HepG2 (cell line): ENCODE results near the gene GSX1. TPM values are rescaled to one million over a fixed set of nuclear protein-coding genes. Genes with fewer than 3 reads are reported as not detected.

Experiments
- EP300 ChIP-seq, 3 experiments: sonication (generic) in 1 of 3; formaldehyde crosslinking in 1 of 3; IDR thresholded peaks; 2 replicates each; pipeline versions ENCODE4 v1.5.1 to v1.6.1; 2011 to 2020; ENCODE audit warnings: low read depth in 2 of 3, low read length in 2 of 3, borderline replicate concordance in 1 of 3, improper control_type of control experiment in 1 of 3, mild to moderate bottlenecking in 1 of 3, missing genetic modification reagents in 1 of 3, moderate library complexity in 1 of 3
- NBN ChIP-seq: fragments of 450-650 bp; conservative IDR thresholded peaks from 2 replicates; pipeline ENCODE4 v1.6.1; 2017
- NCOR1 ChIP-seq: fragments of 200-600 bp; sonication (generic); IDR thresholded peaks from 2 replicates; pipeline ENCODE4 v1.7.0; 2017; ENCODE audit warnings: antibody characterized with exemption, low read length, borderline replicate concordance
- PITX1 ChIP-seq: sonication (generic); formaldehyde crosslinking; IDR thresholded peaks from 2 replicates; pipeline ENCODE4 v1.5.1; 2020; ENCODE audit warnings: mild to moderate bottlenecking, missing genetic modification reagents
- SMAD9 ChIP-seq: sonication (generic); formaldehyde crosslinking; IDR thresholded peaks from 2 replicates; pipeline ENCODE4 v1.5.1; 2020; ENCODE audit warnings: mild to moderate bottlenecking, missing genetic modification reagents
- SMARCE1 ChIP-seq: fragments of 450-650 bp; IDR thresholded peaks from 2 replicates; pipeline ENCODE4 v1.6.1; 2017; ENCODE audit warnings: borderline replicate concordance
- ZNF251 ChIP-seq: sonication (generic); formaldehyde crosslinking; IDR thresholded peaks from 2 replicates; pipeline ENCODE4 v1.9.0; 2021; ENCODE audit warnings: mild to moderate bottlenecking, missing genetic modification reagents
- ZNF546 ChIP-seq: sonication (generic); formaldehyde crosslinking; conservative IDR thresholded peaks from 2 replicates; pipeline ENCODE4 v1.8.1; 2023; ENCODE audit warnings: mild to moderate bottlenecking, missing genetic modification reagents
- polyA plus RNA-seq, 8 experiments: library from polyadenylated mRNA; depleted of rRNA in 3 of 8; stranded (reverse) in 7 of 8; unstranded in 1 of 8; fragments of >200 nt; fragmentation: Illumina TruSeq in 4 of 8; extraction: Trizol in 4 of 8; gene quantifications; 2 replicates each; pipeline versions ENCODE4 v1.2.1 to v1.2.3, GENCODE V29; 2011 to 2016; ENCODE audit warnings: low read depth in 4 of 8, missing spikeins in 1 of 8, mixed read lengths in 1 of 8; ENCODE audit not compliant: insufficient read depth in 1 of 8
- total RNA-seq, 5 experiments: library from RNA; depleted of rRNA; stranded (reverse); fragments of >200 nt; fragmentation: Illumina TruSeq; extraction: Trizol; gene quantifications; 2 replicates each; pipeline ENCODE4 v1.2.3, GENCODE V29; 2016; ENCODE audit warnings: low read depth in 1 of 5
- TF ChIP-seq, protein P1 (sequence below): sonication (generic); formaldehyde crosslinking; IDR thresholded peaks from 2 replicates; pipeline ENCODE4 v1.5.1; 2020; ENCODE audit warnings: mild to moderate bottlenecking, missing genetic modification reagents, moderate library complexity
- TF ChIP-seq, protein P2 (sequence below): sonication (generic); formaldehyde crosslinking; IDR thresholded peaks from 2 replicates; pipeline ENCODE4 v1.5.0; 2020; ENCODE audit warnings: mild to moderate bottlenecking, missing genetic modification reagents, borderline replicate concordance
- TF ChIP-seq, protein P3 (sequence below): sonication (generic); formaldehyde crosslinking; IDR thresholded peaks from 2 replicates; pipeline ENCODE4 v1.4.0; 2020; ENCODE audit warnings: low read depth, mild to moderate bottlenecking, missing genetic modification reagents

The GSX1 gene
- total and polyA plus RNA-seq, 2 of the 13 experiments (the other 11 are each of a cell fraction or from before 2014, with no cell fraction given): not detected

DNA sequence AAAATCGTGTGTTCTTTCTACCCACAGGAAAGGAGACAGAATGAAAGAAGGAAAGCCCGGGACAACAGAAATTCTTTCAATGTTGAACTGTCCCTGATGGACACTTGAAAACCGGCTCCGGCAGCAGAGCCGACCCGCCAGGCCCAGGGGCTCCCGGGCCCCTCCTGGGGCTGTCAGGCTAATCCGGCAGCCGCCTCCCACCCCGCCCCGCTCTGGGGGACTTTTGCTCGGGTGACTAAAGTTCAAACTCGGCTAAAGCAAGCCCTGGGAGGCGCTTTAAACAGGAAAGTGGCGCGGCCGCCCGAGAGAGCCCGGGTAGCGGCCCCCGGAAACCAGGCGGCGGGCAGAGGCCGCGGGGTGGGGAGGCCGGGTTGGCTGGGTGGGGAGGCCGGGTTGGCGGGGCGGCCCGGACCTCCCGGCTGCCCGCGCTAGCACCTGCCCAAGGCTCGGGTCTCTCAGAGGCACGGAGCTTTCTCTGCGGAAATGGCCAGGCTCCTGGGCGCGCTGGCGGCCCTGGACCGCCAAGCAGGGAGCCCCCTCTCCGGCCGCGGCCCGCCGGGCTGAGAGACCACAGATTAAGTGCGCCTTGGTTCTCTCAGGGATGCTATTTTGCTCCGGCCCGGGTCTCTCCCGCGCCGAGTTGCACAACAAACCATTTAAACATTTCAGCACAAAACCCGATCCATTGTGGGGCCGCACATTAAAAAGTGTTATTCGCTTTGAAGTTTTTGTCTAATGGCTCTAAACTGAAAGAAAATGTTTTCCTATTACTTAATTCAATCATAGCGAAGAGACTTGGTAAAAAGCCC lies 2.6 kb upstream of the GSX1 start (continued):
- TF ChIP-seq SMARCE1 (no peak), NCOR1 (peak; percentile 64; the same call in 1 of the 2 replicates), ZNF251 (CRISPR knock-in tag) (no peak), SMAD9 (CRISPR knock-in tag) (no peak), EP300 (IDR thresholded peaks at IDR 0.05; ENCODE audit: low read depth in 2 of 2, low read length in 2 of 2) (peak in 1 of 2 experiments; percentile 17; a peak in 1 of 4 replicates), EP300 (CRISPR knock-in tag; IDR thresholded peaks at IDR 0.05; ENCODE audit: borderline replicate concordance) (no peak), PITX1 (CRISPR knock-in tag) (peak; percentile 71; the same call in 1 of the 2 replicates), NBN (no peak), ZNF546 (CRISPR knock-in tag) (0 out of 2 replicates have a peak, but pooled peaks have one; percentile 61)
- TF ChIP-seq, protein P1, sequence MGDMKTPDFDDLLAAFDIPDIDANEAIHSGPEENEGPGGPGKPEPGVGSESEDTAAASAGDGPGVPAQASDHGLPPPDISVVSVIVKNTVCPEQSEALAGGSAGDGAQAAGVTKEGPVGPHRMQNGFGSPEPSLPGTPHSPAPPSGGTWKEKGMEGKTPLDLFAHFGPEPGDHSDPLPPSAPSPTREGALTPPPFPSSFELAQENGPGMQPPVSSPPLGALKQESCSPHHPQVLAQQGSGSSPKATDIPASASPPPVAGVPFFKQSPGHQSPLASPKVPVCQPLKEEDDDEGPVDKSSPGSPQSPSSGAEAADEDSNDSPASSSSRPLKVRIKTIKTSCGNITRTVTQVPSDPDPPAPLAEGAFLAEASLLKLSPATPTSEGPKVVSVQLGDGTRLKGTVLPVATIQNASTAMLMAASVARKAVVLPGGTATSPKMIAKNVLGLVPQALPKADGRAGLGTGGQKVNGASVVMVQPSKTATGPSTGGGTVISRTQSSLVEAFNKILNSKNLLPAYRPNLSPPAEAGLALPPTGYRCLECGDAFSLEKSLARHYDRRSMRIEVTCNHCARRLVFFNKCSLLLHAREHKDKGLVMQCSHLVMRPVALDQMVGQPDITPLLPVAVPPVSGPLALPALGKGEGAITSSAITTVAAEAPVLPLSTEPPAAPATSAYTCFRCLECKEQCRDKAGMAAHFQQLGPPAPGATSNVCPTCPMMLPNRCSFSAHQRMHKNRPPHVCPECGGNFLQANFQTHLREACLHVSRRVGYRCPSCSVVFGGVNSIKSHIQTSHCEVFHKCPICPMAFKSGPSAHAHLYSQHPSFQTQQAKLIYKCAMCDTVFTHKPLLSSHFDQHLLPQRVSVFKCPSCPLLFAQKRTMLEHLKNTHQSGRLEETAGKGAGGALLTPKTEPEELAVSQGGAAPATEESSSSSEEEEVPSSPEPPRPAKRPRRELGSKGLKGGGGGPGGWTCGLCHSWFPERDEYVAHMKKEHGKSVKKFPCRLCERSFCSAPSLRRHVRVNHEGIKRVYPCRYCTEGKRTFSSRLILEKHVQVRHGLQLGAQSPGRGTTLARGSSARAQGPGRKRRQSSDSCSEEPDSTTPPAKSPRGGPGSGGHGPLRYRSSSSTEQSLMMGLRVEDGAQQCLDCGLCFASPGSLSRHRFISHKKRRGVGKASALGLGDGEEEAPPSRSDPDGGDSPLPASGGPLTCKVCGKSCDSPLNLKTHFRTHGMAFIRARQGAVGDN: peak; percentile 38; the same call in 1 of the 2 replicates
- TF ChIP-seq, protein P2, sequence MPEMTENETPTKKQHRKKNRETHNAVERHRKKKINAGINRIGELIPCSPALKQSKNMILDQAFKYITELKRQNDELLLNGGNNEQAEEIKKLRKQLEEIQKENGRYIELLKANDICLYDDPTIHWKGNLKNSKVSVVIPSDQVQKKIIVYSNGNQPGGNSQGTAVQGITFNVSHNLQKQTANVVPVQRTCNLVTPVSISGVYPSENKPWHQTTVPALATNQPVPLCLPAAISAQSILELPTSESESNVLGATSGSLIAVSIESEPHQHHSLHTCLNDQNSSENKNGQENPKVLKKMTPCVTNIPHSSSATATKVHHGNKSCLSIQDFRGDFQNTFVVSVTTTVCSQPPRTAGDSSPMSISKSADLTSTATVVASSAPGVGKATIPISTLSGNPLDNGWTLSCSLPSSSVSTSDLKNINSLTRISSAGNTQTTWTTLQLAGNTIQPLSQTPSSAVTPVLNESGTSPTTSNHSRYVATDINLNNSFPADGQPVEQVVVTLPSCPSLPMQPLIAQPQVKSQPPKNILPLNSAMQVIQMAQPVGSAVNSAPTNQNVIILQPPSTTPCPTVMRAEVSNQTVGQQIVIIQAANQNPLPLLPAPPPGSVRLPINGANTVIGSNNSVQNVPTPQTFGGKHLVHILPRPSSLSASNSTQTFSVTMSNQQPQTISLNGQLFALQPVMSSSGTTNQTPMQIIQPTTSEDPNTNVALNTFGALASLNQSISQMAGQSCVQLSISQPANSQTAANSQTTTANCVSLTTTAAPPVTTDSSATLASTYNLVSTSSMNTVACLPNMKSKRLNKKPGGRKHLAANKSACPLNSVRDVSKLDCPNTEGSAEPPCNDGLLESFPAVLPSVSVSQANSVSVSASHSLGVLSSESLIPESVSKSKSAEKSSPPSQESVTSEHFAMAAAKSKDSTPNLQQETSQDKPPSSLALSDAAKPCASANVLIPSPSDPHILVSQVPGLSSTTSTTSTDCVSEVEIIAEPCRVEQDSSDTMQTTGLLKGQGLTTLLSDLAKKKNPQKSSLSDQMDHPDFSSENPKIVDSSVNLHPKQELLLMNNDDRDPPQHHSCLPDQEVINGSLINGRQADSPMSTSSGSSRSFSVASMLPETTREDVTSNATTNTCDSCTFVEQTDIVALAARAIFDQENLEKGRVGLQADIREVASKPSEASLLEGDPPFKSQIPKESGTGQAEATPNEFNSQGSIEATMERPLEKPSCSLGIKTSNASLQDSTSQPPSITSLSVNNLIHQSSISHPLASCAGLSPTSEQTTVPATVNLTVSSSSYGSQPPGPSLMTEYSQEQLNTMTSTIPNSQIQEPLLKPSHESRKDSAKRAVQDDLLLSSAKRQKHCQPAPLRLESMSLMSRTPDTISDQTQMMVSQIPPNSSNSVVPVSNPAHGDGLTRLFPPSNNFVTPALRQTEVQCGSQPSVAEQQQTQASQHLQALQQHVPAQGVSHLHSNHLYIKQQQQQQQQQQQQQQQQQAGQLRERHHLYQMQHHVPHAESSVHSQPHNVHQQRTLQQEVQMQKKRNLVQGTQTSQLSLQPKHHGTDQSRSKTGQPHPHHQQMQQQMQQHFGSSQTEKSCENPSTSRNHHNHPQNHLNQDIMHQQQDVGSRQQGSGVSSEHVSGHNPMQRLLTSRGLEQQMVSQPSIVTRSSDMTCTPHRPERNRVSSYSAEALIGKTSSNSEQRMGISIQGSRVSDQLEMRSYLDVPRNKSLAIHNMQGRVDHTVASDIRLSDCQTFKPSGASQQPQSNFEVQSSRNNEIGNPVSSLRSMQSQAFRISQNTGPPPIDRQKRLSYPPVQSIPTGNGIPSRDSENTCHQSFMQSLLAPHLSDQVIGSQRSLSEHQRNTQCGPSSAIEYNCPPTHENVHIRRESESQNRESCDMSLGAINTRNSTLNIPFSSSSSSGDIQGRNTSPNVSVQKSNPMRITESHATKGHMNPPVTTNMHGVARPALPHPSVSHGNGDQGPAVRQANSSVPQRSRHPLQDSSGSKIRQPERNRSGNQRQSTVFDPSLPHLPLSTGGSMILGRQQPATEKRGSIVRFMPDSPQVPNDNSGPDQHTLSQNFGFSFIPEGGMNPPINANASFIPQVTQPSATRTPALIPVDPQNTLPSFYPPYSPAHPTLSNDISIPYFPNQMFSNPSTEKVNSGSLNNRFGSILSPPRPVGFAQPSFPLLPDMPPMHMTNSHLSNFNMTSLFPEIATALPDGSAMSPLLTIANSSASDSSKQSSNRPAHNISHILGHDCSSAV (CRISPR knock-in tag): no peak
- TF ChIP-seq, protein P3, sequence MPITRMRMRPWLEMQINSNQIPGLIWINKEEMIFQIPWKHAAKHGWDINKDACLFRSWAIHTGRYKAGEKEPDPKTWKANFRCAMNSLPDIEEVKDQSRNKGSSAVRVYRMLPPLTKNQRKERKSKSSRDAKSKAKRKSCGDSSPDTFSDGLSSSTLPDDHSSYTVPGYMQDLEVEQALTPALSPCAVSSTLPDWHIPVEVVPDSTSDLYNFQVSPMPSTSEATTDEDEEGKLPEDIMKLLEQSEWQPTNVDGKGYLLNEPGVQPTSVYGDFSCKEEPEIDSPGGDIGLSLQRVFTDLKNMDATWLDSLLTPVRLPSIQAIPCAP (CRISPR knock-in tag): no peak
